NT2/D1 (cell line): ENCODE measurements around the gene SLCO3A1.

Experiments used
- SUZ12 ChIP-seq: IDR thresholded peaks from 2 replicates; pipeline ENCODE4 v1.6.1; 2011; ENCODE audit not compliant: insufficient read length, insufficient read depth; ENCODE audit errors: extremely low read depth
- YY1 ChIP-seq: IDR thresholded peaks from 2 replicates; pipeline ENCODE4 v1.6.1; 2011; ENCODE audit not compliant: insufficient read length, insufficient read depth
- ZNF274 ChIP-seq: IDR thresholded peaks from 2 replicates; pipeline ENCODE4 v1.6.1; 2011; ENCODE audit warnings: mild to moderate bottlenecking, low read depth, low read length

GRCh38 chr15:91849749-91850161 lies 3.8 kb upstream of the SLCO3A1 start:
- no peak for TF ChIP-seq YY1
- no peak for TF ChIP-seq ZNF274
- TF ChIP-seq SUZ12 = no peak
